ENCODE measurements around the gene OCIAD1.

- no peak for TF ChIP-seq CTCF (IDR thresholded peaks at IDR 0.05)
- no peak for TF ChIP-seq ZFX (IDR thresholded peaks at IDR 0.05; ENCODE audit: borderline replicate concordance)
Observed at GRCh38 chr4:48899432-48899749, 68.5 kb downstream of the OCIAD1 start.

Data from 22Rv1 (cell line).